H9 (cell line): ENCODE data around the gene SPATA16. TPM values are rescaled to one million over a fixed set of nuclear protein-coding genes. Genes with fewer than 3 reads are reported as not detected.

ENCODE experiments used
- DNase-seq: peaks from one replicate; pipeline ENCODE4 v3.0.0-alpha.2; 2017
- H2AFZ ChIP-seq: one replicate; pipeline ENCODE4 v1.6.1; 2013; ENCODE audit warnings: mild to moderate bottlenecking, low read length, control low read depth, moderate library complexity
- H2AK5ac ChIP-seq: 2 replicates; pipeline ENCODE4 v1.6.1; 2013; ENCODE audit warnings: low read length, control low read depth, mixed read lengths; ENCODE audit not compliant: insufficient read length
- H2BK120ac ChIP-seq: one replicate; pipeline ENCODE4 v1.6.1; 2013; ENCODE audit warnings: low read depth, mild to moderate bottlenecking, low read length, control low read depth, inconsistent platforms; ENCODE audit not compliant: poor library complexity, severe bottlenecking
- H2BK12ac ChIP-seq: 2 replicates; pipeline ENCODE4 v1.6.1; 2013; ENCODE audit warnings: low read length, control low read depth, mixed read lengths, low read depth; ENCODE audit not compliant: insufficient read length
- H2BK15ac ChIP-seq: 2 replicates; pipeline ENCODE4 v1.6.1; 2013; ENCODE audit warnings: low read depth, low read length, control low read depth
- H2BK20ac ChIP-seq: one replicate; pipeline ENCODE4 v1.6.1; 2013; ENCODE audit warnings: low read depth, mild to moderate bottlenecking, low read length, control low read depth, inconsistent platforms; ENCODE audit not compliant: poor library complexity, severe bottlenecking
- H2BK5ac ChIP-seq: 2 replicates; pipeline ENCODE4 v1.6.1; 2013; ENCODE audit warnings: low read length, control low read depth, mixed read lengths; ENCODE audit not compliant: insufficient read length
- H3K14ac ChIP-seq: 2 replicates; pipeline ENCODE4 v1.6.1; 2013; ENCODE audit warnings: low read length, control low read depth; ENCODE audit not compliant: insufficient read depth
- H3K18ac ChIP-seq: 2 replicates; pipeline ENCODE4 v1.6.1; 2013; ENCODE audit warnings: low read depth, mild to moderate bottlenecking, mixed read lengths, low read length, control low read depth; ENCODE audit not compliant: insufficient read length
- H3K23ac ChIP-seq: 2 replicates; pipeline ENCODE4 v1.6.1; 2013; ENCODE audit warnings: low read length, control low read depth, mixed read lengths, low read depth; ENCODE audit not compliant: insufficient read length
- H3K23me2 ChIP-seq: 2 replicates; pipeline ENCODE4 v1.6.1; 2013; ENCODE audit warnings: low read depth, mild to moderate bottlenecking, mixed read lengths, low read length, control low read depth; ENCODE audit not compliant: insufficient read length, poor library complexity, severe bottlenecking
- H3K27ac ChIP-seq: 2 replicates; pipeline ENCODE4 v1.5.1; 2013; ENCODE audit warnings: low read length, control low read depth, mixed read lengths, low read depth; ENCODE audit not compliant: insufficient read length
- H3K27me3 ChIP-seq: 2 replicates; pipeline ENCODE4 v1.6.1; 2013; ENCODE audit warnings: low read length, control low read depth, inconsistent platforms; ENCODE audit not compliant: insufficient read depth
- H3K4ac ChIP-seq: 2 replicates; pipeline ENCODE4 v1.6.1; 2013; ENCODE audit warnings: low read depth, mild to moderate bottlenecking, control low read depth, inconsistent platforms, low read length, moderate library complexity
- H3K4me1 ChIP-seq: 2 replicates; pipeline ENCODE4 v1.6.1; 2013; ENCODE audit warnings: low read length, control low read depth, inconsistent platforms; ENCODE audit not compliant: insufficient read depth
- H3K4me2 ChIP-seq: 2 replicates; pipeline ENCODE4 v1.6.1; 2013; ENCODE audit warnings: low read length, control low read depth, mixed read lengths; ENCODE audit not compliant: insufficient read length, insufficient read depth
- H3K56ac ChIP-seq: 2 replicates; pipeline ENCODE4 v1.6.1; 2013; ENCODE audit warnings: low read depth, mild to moderate bottlenecking, mixed read lengths, low read length, control low read depth; ENCODE audit not compliant: insufficient read length
- H3K79me1 ChIP-seq: 2 replicates; pipeline ENCODE4 v1.6.1; 2013; ENCODE audit warnings: low read depth, mild to moderate bottlenecking, moderate library complexity, low read length, control low read depth, inconsistent platforms; ENCODE audit not compliant: insufficient read depth, poor library complexity, severe bottlenecking
- H3K79me2 ChIP-seq: 2 replicates; pipeline ENCODE4 v1.6.1; 2013; ENCODE audit warnings: low read length, control low read depth, inconsistent platforms; ENCODE audit not compliant: insufficient read depth
- H3K9ac ChIP-seq: 2 replicates; pipeline ENCODE4 v1.6.1; 2013; ENCODE audit warnings: low read length, control low read depth, mixed read lengths; ENCODE audit not compliant: insufficient read length; ENCODE audit errors: extremely low read depth
- H3K9me3 ChIP-seq: one replicate; pipeline ENCODE4 v1.6.1; 2013; ENCODE audit warnings: low read depth, low read length, inconsistent platforms; ENCODE audit not compliant: control insufficient read depth
- H3T11ph ChIP-seq: one replicate; pipeline ENCODE4 v1.6.1; 2013; ENCODE audit warnings: mild to moderate bottlenecking, low read length, control low read depth, inconsistent platforms
- H4K20me1 ChIP-seq: one replicate; pipeline ENCODE4 v1.6.1; 2013; ENCODE audit not compliant: control insufficient read depth, insufficient read length, insufficient read depth
- H4K5ac ChIP-seq: 2 replicates; pipeline ENCODE4 v1.6.1; 2013; ENCODE audit warnings: low read depth, mild to moderate bottlenecking, mixed read lengths, low read length, control low read depth; ENCODE audit not compliant: insufficient read length
- H4K8ac ChIP-seq: replicated peaks from 2 replicates; pipeline ENCODE4 v1.6.1; 2013; ENCODE audit warnings: low read length, control low read depth, mixed read lengths, low read depth; ENCODE audit not compliant: insufficient read length
- H4K91ac ChIP-seq: 2 replicates; pipeline ENCODE4 v1.6.1; 2013; ENCODE audit warnings: low read depth, mild to moderate bottlenecking, moderate library complexity, mixed read lengths, low read length, control low read depth; ENCODE audit not compliant: insufficient read length
- H3K27ac Mint-ChIP-seq, 3 experiments: 2 replicates in 2 of 3; 3 replicates in 1 of 3; pipeline ENCODE4 v1.8.0; 2020 to 2021; ENCODE audit warnings: mixed read lengths in 3 of 3, mild to moderate bottlenecking in 1 of 3, moderate library complexity in 1 of 3
- H3K27me3 Mint-ChIP-seq: 2 replicates; pipeline ENCODE4 v1.8.0; 2021; ENCODE audit warnings: low read depth, mild to moderate bottlenecking, moderate library complexity, mixed read lengths
- H3K36me3 Mint-ChIP-seq, 3 experiments: 2 replicates in 2 of 3; 3 replicates in 1 of 3; pipeline ENCODE4 v1.8.0; 2020 to 2021; ENCODE audit warnings: low read depth in 3 of 3, mixed read lengths in 3 of 3; ENCODE audit not compliant: insufficient read depth in 1 of 3
- H3K4me1 Mint-ChIP-seq, 2 experiments: 2 replicates each; pipeline ENCODE4 v1.8.0; 2020; ENCODE audit warnings: mixed read lengths in 2 of 2
- H3K4me3 Mint-ChIP-seq, 2 experiments: 2 replicates in 1 of 2; 3 replicates in 1 of 2; pipeline ENCODE4 v1.8.0; 2020 to 2021; ENCODE audit warnings: mild to moderate bottlenecking in 2 of 2, mixed read lengths in 2 of 2, moderate library complexity in 1 of 2
- H3K9me3 Mint-ChIP-seq, 2 experiments: 2 replicates in 1 of 2; 3 replicates in 1 of 2; pipeline ENCODE4 v1.8.0; 2020; ENCODE audit warnings: mild to moderate bottlenecking in 2 of 2, mixed read lengths in 2 of 2, moderate library complexity in 1 of 2
- CTCF ChIP-seq: fragments of 200-600 bp; sonication (generic); conservative IDR thresholded peaks from 3 replicates; pipeline ENCODE4 v1.8.0; 2021; ENCODE audit warnings: antibody characterized with exemption, mild to moderate bottlenecking
- WGBS: extraction: QIAGEN DNeasy Blood & Tissue Kit; methylation state at CpG from one replicate; pipeline ENCODE4 v1.1.7; 2013; ENCODE audit warnings: missing lambda C conversion rate, low lambda C conversion rate, mixed read lengths; ENCODE audit not compliant: insufficient read length; ENCODE audit errors: extremely low coverage; 5-methylcytosine and 5-hydroxymethylcytosine counted together
- total RNA-seq: library from RNA; stranded (reverse); gene quantifications from 2 replicates; pipeline ENCODE4 v1.2.1, GENCODE V29; 2021

Gene SPATA16
- total RNA-seq, 1 experiment from 2014 or later: not detected

GRCh38 chr3:173078525-173078924 is 62.5 kb downstream of the SPATA16 start:
- H2BK12ac ChIP-seq: no peak overlapping the region
- H2BK15ac ChIP-seq: no peak overlapping the region
- no peaks in the 10 kb centered on the region for H3K9me3 ChIP-seq
- no peak overlapping the region for H3K14ac ChIP-seq
- H3K9me3 Mint-ChIP-seq: peaks cover 13 to 14% of the 10 kb centered on the region in 2 experiments
- no peak for TF ChIP-seq CTCF
- H3K23ac ChIP-seq: no peak overlapping the region
- no peak overlapping the region for H2AFZ ChIP-seq
- H3T11ph ChIP-seq: no peak overlapping the region
- H3K4ac ChIP-seq: no peak overlapping the region
- no peak overlapping the region for H3K4me3 Mint-ChIP-seq
- H3K27ac ChIP-seq: no peak overlapping the region
- no peak overlapping the region for H4K91ac ChIP-seq
- no peak overlapping the region for H3K27ac Mint-ChIP-seq
- no peaks in the 10 kb centered on the region for H4K20me1 ChIP-seq
- H3K4me2 ChIP-seq: no peak overlapping the region
- no CpG with 5 or more reads among the region's 4 CpGs for WGBS
- no peak overlapping the region for H3K9ac ChIP-seq
- H3K79me2 ChIP-seq: no peaks in the 10 kb centered on the region
- no peak overlapping the region for H2BK20ac ChIP-seq
- no peak overlapping the region for H2BK120ac ChIP-seq
- H3K18ac ChIP-seq: no peak overlapping the region
- H4K8ac ChIP-seq: no peak overlapping the region
- H3K4me1 ChIP-seq: no peaks in the 10 kb centered on the region
- no peak for DNase-seq
- no peak overlapping the region for H3K56ac ChIP-seq
- H3K27me3 ChIP-seq: no peaks in the 10 kb centered on the region
- no peaks in the 10 kb centered on the region for H3K27me3 Mint-ChIP-seq
- no peak overlapping the region for H2BK5ac ChIP-seq
- H3K79me1 ChIP-seq: no peaks in the 10 kb centered on the region
- H4K5ac ChIP-seq: no peak overlapping the region
- peaks cover 10 to 17% of the 10 kb centered on the region in 2 experiments for H3K4me1 Mint-ChIP-seq
- H3K36me3 Mint-ChIP-seq: peaks cover 5 to 12% (median 8%) of the 10 kb centered on the region in 3 experiments; a peak in 6 of 7 replicates
- no peaks in the 10 kb centered on the region for H3K23me2 ChIP-seq
- H2AK5ac ChIP-seq: no peak overlapping the region
